NOMO-1 (cell line): ENCODE measurements around the gene ARRDC3.
"Not testable (repeated sequence)": the region's sequence is repeated elsewhere in the genome, so short reads cannot be mapped to it uniquely, and the experiment has no call there.

Experiments
- DNase-seq, 2 experiments: peaks; one replicate each; lab custom pipeline; 2025; ENCODE audit not compliant: unreplicated experiment in 2 of 2; lab: John Stamatoyannopoulos, UW

ARRDC3 gene

GRCh38 chr5:91383027-91383955 lies at the start of gene ARRDC3:
Gene ARRDC3, minus strand, starts transcription at chr5:91383317. Its CDS starts 225 bp downstream, at chr5:91383092.
- peak; percentile 93 to 96 for DNase-seq

GRCh38 chr5:91430949-91431348 lies 47.8 kb upstream of the ARRDC3 start:
- DNase-seq: no peak

DNA sequence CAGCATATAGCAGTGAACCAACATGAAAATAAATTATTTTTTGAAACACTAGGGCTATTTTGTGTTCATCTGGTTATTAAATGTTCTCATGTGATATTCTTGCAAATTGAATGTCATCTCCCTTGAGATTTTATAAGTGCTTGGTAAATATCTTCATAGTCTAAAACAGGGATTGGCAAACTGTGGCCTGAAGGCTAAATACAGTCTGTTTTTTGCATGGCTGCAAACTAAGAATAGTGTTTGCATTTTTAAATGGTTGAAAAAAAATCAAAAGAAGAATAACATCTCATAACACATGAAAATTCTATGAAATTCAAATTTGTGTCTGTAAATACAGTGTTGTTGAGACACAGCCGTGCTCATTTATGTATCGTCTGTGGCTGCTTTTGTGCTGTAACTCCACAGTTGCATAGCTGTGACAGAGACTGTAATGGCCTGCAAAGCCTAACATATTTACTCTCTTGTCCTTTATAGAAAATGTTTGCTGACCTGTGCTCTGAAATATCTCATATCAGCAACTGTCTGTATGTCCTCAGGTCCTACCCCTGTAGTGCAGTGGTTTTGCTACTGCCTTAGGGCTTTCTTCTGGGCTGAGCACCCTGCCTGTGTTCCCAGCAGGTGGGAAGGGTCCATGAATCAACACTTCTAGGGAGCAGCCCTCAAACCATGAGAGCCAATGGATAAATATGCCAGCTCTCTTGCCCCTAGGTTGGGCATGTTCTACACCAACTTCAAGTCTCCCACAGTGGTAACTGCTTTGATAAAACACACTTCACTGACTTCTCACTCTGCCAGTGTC lies 41.7 kb upstream of the ARRDC3 start:
- DNase-seq: no peak

GRCh38 chr5:91423871-91424270 lies 40.8 kb upstream of the ARRDC3 start:
- DNase-seq: no peak

DNA sequence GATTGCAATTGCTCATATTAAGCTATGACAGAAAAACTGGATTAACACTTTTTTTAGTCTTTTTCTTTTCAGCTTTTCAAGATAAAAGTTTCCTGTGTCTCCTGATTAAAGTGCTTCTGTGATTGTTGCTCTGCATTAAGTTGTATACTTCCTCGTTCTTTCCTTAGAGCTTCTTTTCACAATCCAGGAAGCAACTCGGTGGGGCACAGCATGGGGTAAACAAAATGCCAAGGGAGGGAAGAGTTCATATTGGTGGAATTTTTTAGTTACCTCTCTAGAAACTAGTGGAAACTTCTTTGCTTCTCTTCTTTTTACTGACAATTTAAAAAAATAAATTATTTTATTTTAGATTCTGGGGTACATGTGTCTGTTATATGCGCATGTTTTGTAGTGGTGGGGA lies 37.8 kb upstream of the ARRDC3 start:
- DNase-seq: peak; percentile 21 to 22

- peak; percentile 49 to 70 for DNase-seq
Observed at GRCh38 chr5:91419571-91420537, 36.7 kb upstream of the ARRDC3 start.

- no peak for DNase-seq
Observed at GRCh38 chr5:91419136-91419535, 36.0 kb upstream of the ARRDC3 start.

- DNase-seq: no peak
Observed at GRCh38 chr5:91418158-91418557, 35.0 kb upstream of the ARRDC3 start.

DNA sequence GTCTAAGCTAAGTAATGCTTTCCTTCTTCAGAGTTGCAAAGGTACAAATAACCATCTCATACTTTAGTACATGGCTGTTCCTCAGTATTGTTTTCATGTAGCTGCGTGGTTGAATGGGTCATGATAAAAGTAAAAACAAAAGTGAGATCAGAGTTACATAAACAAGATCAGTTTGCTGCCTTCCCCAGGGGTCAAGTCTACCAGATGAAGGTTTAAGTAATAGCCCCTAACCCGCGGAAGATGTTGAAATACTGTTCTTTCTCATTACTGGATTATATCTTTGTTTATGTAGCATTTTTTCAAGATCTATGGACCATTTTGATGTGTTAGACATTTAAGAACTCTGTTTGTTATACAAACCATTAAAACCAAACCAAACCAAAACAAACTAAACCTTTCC lies 34.1 kb upstream of the ARRDC3 start:
- peak in 1 of 2 experiments; percentile 8 for DNase-seq

DNA sequence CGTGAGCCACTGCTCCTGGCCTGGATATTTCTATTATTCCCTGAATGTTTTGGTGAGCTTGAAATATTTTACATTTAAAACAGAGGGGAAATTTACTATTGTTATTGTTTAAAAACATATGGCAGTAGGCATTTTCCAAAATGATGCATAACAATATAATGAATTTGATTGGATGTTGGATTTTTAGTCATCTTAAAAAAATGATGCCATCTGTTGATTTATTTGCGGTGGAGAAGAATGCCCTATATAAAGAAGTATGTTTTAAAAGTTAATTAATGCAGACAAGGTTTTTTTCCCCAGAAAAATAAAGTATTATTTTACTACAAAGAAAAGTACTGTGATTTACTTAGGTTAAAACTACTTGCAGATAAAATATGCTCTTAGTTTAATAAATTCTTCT lies 33.4 kb upstream of the ARRDC3 start:
- DNase-seq: no peak

GRCh38 chr5:91409304-91409703 lies 26.2 kb upstream of the ARRDC3 start:
- DNase-seq: no peak

- no peak for DNase-seq
Observed at GRCh38 chr5:91408710-91409109, 25.6 kb upstream of the ARRDC3 start.

DNA sequence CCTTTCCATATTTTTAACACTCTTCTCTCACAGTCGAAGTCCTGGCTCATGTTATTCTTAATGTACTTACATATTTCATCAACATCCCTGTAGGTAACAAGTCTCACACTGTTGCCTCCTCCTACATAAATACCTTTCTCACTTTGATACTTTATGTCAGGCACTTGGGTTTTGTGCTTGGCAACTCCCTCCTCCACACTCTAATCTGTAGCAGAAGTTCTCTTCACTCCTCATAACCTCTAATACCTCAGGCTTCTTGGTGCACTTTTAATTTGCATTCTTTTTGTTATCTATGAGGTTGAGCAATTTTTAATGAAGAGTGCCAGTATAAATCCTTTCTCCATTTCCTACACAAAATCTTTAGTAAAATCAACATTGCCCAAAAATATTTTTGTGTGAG lies 24.1 kb upstream of the ARRDC3 start:
- DNase-seq: no peak

GRCh38 chr5:91403438-91403837 lies 20.3 kb upstream of the ARRDC3 start:
- DNase-seq: no peak

DNA sequence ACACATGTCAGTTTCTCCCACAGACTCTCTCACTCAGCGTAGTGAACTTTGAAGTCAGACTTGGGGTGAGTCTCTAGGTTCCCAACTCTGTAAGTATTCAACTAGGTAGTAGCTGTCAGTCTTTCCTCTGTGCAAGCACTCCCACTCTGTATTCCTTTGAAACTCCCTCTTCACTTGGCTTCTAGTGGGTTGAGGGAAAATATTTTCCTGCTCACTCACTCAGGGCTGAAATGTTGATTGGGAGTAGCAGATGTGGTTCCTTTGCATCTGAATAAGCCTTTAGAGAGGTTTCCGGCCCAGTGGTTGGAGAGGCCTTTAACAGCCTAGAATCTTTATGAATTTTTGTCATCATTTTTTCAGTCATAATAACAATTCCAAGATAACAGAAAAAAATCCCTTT lies 18.1 kb upstream of the ARRDC3 start:
- no peak for DNase-seq

- DNase-seq: no peak
Observed at GRCh38 chr5:91397791-91398190, 14.7 kb upstream of the ARRDC3 start.

- DNase-seq: no peak
Observed at GRCh38 chr5:91390268-91390667, 7.2 kb upstream of the ARRDC3 start.

DNA sequence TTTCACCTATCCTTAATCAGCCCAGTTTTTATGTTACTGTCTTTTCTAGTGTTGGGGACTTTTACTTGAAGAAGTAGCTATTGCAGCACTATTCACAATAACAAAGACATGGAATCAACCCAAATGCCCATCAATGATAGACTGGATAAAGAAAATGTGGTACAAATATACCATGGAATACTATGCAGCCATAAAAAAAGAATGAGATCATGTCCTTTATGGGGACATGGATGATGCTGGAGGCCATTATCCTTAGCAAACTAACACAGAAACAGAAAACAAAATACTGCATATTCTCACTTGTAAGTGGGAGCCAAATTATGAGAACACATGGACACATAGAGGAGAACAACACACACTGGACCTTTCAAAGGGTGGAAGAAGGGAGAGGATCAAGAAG lies 6.4 kb upstream of the ARRDC3 start:
- not testable (repeated sequence) for DNase-seq

DNA sequence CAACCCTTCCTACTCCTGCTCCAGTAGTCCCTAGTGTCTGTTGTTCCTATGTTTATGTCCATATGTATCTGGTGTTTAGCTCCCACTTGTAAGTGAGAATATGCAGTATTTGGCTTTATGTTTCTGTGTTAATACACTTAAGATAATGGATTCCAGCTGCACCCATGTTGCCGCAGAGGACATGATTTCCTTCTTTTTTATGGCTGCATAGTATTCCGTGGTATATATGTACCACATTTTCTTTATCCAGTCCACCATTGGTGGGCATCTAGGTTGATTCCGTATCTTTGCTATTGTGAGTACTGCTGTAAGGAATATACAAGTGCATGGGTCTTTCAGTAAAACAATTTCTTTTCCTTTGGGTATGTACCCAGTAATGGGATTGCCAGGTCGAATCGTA lies 5.2 kb upstream of the ARRDC3 start:
- no peak for DNase-seq

GRCh38 chr5:91386120-91386519 lies 3.0 kb upstream of the ARRDC3 start:
- no peak for DNase-seq

GRCh38 chr5:91385596-91385995 lies 2.5 kb upstream of the ARRDC3 start:
- DNase-seq: not testable (repeated sequence)
